NOMO-1 (cell line): ENCODE results near the gene F5.
A peak's percentile ranks its signal among the peaks of the same experiment; 100 is the strongest.

Source experiments
- DNase-seq, 2 experiments: peaks; one replicate each; lab custom pipeline; 2025; ENCODE audit not compliant: unreplicated experiment in 2 of 2; lab: John Stamatoyannopoulos, UW

The F5 gene

DNA sequence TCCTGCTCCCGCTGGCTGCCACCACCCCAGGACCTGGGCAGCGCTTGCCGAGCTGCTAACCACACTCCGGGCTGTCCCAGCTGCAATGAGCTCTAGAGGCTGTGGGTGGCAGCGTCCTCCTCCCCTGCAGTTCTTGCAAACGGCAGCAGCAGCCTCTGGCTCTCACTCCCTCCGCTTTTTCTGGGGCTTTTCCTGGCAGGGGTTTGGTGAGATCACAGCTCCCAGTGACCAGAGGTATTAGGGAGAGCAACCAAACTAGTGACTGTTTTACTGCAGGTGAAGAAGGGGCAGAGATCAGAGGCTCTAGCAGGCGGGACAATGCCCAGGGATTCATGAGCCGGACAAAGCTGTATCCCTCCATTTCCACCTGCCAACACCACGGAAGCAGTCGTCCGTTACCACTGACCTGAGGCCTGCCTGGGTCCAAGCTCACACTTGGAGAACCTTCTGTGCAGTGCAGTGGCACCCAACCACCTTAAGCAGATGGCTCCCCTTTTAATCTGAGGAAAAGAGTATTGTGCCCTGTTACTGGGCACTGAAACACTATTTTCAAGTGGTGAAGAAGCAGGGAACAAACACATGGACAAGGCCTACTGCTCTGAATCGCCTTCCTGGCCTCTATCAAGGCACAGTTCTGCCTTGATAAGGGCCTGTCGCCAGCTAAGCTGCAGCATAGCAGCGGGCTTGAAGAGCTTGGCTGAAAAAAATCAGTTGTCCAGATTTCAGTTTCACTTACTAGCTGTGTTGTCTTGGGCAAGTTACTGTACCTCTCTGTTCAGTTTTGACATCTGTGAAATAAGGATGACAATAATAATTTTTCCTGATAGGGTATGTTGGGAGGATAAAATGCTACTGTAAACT lies at the start of gene F5:
F5 (minus strand) TSS at position 87 of the 861 bp plus-strand sequence. CDS start 95 bp downstream, outside the sequence.
- peak; percentile 40 to 64 for DNase-seq

DNA sequence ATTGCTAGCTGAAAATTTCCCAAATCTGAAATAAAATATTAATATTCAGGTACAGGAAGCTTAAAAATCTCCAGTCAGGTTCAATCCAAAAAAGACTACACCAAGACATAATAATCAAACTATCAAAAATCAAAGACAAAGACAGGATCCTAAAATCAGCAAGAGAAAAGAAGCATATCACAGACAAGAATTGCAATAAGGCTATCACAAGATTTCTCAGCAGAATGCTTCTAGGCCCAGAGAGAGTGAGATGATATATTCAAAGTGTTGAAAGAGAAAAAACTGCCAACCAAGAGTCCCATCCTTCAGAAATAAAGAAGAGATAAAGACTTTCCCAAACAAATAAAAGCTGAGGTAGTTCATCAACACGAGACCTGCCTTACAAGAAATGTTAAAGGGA lies 48.6 kb upstream of the F5 start:
- no peak for DNase-seq

DNA sequence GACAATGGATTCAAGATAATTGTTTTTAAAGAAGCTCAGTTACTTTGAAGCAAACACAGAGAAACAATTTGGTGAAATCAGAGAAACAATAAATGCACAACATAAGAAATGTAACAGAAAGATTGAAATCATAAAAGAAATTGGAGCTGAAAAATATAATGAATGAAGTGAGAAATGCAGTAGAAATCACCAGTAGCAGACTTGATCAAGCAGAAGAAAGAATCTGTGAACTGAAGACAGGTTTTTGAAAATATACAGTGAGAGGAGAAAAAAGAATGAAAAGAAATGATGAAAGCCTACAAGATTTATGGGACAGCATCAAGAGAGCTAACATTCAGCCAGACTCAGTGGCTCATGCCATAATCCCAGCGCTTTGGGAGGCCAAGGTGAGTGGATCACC lies 47.9 kb upstream of the F5 start:
- no peak for DNase-seq

DNA sequence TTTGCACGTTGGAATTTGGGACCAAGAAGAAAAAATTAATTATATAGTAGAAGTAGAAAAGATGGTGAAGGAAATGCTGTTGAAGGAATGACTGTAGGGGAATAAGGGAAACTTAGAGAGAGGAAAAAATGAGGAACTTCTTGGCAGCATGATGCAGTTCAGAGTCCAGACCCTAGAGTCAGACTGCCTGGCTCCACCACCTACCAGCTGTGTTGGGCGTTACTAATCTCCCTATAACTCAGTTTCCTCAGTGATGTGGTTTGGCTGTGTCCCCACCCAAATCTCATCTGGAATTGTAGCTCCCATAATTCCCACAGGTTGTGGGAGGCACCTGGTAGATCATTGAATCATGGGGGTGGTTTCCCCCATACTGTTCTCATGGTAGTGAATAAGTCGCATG lies 45.0 kb upstream of the F5 start:
- DNase-seq = no peak

DNA sequence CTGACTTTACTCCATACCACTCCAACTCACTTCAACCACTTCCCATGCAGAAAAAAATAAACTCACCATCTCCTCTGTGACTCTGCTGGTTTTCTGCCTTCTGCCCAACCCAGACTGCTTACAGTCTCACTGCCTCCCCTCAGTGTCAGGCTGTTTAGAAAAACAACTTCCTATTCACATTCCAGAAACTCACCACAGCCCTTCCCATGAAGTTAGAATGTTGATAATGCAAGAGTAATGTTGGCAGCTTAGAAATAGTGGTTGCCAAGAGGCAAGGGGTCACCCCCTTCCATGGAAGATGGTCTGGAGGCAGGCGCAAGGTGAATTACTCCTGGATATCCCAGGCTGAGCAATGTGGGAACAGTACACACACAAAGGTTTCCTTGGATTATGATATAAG lies 43.7 kb upstream of the F5 start, which contains the start of gene SELP:
SELP (minus strand) TSS at position 119 of the 400 bp plus-strand sequence; CDS start at position 69, 50 bp downstream.
- no peak for DNase-seq

DNA sequence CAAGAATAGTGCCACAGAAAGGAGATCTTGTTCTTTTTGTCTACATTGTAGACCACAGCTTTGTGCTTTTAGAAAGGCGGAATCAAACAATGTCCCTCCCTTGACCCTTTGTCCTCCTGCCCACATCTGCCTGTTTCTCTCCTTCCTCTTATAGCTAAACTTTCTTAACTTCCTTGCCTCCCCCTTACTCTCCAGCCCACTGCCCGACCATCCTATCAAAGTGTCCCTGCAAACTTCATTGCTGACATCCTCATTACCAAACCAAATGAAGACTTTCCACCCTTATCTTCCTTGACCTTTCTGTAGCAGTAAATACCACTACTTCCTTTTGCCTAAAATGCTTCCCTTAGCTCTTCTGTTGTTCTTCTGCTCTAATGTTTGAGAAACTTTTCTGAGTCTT lies 38.6 kb upstream of the F5 start:
- no peak for DNase-seq

DNA sequence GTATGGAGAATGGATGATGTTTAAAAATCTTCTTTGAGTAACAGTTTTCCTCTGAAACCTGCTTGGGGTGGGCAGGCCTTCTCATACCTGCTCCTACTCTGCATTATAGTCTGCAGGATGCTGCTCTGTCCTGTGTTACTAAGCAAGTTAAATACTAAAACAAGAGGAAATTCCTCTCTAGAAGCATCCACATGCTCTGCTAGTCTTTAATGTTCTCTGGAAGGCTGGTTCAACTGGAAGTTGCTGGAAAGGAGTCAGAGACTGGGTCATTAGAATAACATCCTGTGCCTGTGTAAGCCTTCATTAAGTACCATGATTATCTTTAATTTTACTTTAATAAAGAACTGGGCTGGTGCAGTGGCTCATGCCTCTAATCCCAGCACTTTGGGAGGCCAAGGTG lies 37.8 kb upstream of the F5 start:
- no peak for DNase-seq

DNA sequence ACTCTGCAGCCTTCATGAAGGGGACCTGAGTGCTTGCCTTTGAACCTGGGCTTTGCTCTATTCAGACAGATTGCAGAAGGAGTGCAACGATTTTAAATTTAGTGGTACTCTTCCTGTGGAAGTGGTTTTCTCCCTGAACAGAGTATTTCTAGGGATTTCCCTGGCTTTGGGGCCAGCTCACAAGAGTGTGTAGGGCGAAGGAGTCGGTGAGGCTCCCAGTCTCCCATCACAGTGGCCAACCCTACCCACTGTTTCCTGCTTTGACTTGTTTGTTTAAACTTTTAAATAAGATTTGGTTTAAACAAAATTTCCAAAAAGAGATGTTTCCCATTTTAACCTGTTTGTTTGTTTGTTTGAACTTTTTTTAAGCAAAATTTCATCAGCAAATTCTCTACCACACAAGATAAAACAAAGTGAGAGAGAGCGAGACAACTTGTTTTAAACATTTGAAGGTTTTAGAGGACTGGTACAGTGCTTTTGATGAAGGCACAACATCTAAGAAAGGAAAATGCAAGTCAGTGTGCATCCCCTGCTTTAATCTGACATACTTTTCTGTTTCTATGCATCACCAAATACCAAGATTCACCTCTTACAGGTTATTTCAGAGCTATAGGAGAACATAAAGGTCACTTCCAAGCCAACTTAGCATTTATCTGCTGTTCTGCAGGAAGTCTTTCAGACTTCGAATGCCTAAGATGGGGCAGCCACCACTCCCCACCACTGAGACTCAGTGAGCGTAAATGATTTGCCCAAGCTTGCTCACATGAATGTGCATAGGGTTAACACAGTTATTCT lies 37.0 kb upstream of the F5 start:
- no peak for DNase-seq

DNA sequence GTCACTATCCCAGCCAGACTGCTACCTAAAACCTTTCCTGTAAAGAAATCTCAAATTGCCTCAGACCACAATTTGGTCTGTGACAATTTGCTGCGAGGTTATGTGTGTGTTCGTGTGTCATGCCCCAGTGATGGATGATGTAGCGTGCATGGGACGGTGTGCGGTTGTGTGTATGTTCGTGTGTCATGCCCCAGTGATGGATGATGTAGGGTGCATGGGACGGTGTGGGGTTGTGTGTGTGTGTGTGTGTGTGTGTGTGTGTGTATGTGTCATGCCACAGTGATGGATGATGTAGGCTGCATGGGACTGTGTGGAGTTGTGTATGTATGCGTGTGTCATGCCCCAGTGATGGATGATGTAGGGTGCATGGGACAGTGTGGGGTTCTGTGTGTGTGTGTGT lies 34.3 kb upstream of the F5 start:
- no peak for DNase-seq

DNA sequence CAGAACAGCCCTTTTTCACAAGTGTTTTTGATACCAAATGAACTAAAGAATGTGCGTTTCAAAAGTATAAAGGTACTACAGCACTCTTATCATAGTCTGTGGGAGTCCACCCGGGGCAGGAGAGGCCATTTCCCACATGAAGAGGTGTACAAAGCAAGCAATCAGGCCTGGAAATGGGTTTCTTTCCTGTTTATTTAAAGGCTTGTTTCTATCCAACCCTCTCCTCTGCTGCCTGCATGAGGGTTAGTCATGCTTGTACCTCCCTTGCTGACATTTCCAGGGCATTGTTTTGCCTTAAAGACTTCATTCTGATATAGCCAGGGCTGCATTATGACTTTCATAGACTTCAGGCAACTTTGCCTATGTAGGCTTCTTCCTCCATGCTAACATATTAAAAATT lies 32.1 kb upstream of the F5 start:
- DNase-seq = no peak

DNA sequence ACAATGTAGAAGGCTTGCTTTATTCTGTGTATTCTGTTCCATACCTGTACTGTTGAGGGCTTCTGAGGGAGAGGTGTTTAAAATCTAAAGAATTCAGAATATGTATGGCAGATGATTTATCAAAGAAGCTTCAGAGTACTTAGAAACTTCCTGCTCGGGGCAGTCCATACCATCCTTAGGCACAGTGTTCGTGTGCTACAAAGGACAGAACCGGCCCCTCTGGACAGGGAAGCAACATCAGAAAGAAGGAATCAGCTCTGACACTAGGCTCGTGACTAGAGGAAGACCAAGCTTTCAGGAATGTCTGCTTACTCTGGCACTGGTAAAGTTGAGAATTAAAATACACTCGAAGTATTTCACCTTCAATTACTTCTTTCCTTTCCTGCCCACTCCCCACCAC lies 29.5 kb upstream of the F5 start:
- no peak for DNase-seq

DNA sequence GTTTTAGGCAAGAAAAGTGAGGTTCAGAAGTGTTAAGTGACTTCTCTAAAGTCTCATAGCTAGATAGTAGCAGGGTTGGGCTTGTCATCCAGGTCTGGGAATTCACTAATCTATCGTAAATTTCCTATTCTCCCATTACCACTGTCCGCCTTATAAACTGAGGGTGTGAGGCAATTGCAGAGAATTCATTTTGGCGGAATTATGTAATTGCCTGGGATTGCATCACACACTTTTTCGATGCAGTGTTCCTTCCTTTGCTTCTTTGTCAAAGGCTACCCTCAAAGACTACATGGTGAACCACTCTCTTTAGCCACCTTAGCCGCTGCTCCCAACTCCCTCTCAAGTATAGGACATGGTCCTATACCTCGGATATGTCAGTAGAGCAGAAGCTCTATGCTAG lies 24.6 kb upstream of the F5 start:
- peak; percentile 12 to 29 for DNase-seq

DNA sequence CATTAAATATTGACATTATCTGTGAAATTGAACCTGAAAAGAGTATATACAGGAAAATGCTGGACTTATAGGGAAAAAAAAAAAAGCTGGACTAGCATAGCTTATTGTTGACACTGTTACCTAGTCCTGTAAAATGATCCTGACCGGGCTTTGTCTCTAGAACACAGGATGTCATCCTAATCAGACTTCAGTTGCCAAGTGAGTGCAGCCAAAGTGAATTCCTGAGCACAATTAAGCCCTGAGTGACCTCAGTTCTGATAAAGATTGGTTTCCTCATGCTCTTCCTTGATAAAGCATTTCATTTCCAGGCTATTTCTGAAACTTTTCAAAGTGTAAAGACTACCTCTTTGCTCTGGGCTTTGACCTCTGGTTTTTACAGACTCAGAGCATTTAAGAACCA lies 23.8 kb upstream of the F5 start:
- DNase-seq = no peak

DNA sequence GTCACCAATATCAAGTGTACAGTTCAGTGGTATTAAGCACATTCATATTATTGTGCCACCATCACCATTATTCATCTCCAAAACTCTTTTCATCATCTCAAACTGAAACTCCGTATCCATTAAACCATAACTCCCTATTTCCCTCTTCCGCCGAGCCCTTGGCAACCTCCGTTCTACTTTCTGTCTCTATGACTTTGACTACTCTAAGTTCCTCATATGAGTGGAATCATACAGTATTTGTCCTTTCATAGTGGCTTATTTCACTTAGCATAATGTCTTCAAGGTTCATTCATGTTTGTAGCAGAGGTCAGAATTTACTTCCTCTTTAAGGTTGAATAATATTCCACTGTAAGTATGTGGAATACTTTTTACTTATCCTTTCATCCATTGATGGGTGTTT lies 21.9 kb upstream of the F5 start:
- no peak for DNase-seq

DNA sequence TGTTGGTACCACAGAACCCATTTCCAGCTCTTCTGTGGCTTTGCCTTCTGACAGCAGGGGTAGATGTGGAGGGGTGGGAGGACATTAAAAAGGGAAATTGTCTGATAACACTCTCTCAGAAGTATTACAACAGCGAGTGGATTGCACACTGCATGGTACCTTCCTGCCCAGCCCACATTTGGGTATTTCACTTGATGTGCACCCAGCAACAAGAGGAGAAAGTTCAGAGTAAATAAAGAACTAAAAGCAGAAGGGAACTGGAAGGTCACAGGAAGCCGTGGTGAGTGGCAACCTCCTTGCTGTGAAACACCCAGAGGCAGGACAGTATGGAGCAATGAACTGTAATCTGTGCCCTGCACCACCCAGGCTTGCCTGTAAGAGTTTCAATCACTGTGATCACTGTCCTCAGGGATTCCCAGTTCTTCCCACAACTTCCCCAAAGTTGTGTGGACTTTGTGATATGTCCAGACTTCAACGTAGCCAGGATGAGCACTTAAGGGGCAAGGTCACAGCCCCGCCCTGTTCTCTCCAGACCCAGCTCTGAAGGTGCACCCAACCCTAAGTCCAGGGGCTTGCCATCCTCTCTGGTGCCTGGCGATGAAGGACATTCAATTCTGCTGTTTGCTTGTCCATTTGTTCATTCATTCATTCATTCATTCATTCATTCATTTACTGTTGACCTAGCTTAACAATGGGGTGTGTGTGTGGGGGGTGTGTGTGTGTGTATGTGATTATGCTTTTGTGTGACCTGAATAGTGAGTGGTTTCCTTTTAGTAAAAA lies 18.7 kb upstream of the F5 start:
- DNase-seq = peak; percentile 88 to 98

DNA sequence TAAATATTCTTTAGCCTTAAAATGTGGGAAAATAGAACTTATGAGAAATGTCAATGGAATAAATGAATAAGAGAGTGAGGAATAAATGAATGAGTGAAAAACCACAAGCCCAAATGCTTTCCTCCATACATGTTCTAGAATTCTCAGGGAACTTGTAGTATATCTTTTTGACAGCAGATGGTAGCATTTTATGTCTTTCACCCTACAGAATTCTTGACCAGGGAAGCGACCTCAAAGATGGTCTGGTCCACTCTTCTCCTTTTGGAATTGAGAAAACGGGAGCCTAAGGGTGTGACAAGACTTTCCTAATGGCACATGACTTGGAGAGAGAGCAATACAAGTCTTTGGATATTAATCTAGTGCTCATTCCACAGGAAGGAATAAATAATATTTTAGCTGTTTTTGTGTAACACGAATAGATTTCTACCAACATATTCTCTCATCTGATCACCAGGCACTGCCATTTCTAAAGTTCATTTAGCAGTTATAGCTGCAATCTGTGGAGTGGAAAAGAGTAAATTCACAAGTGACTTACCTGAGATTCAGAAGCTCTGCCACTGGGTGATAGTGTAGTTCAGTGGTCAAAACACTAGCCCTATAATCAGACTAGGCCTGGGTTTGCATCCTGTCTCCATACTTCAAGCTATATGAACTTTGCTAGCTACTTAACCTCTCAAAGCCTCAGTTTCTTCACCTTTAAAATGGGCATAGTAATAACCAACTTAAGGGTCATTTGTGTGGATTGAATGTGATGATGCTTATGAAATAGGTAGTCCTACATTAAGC lies 15.0 kb upstream of the F5 start:
- peak in 1 of 2 experiments; percentile 6 for DNase-seq

DNA sequence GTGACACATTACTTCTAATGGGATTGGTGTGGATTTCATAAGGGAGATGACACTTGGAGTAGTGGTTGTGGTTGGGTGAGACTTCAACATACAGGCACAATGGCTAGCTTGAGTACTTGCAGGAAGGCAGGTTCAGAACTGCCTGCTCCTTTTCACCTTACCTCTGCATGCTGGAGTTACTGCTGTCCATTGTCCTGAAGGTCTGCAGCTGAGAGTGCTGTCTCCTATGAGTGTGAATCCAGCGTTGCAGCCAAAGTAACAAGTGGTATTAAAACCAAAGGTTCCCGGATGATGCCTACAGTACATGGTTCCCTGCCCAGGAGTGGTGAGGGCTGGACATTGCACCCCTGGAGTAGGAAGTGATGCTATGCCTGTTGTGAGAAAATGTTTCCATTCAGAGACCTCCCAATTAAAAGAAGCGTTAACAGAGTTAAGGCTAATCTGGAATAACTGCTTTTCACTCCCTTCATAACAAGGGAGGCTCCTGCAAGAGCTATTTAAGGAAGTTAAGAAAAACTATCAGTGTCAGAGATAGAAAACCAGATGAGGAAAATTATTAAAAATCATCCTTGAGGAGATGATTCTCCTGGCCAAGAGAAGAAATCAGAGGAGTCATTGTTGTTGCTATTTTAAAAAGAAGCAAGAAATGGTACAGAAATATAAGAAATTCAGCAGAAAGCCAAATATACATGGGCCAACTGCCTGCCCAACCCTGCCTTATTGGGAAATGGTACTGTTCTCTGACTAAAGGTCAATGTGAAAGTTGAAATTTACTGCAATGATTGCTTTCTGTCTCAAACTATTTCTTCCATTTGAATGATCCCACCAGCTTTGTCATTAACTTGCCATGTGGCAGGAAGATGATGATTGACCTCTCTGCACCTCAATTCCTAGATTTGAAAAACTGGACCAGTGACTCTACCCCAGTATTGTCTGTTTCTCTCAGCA lies 9.8 kb upstream of the F5 start:
- DNase-seq = no peak

DNA sequence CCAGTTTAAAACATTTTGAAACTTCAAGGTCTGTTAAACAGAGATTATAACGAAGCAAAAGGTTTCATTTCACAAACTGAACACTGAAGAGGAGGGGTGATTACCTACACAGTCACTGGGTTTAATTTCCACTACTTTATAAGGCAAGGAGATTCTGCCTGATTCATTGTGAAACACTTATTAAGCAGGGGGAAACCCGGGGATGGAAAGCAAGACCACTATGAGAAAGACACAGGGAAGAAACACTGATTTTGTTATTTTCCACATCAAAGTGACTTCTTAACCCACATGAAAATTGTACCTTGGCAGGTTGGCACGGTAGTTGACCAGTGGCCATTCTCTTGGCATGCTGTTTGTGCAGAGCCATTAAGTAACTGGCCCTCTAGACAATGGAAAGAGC lies 8.1 kb upstream of the F5 start:
- DNase-seq = no peak

DNA sequence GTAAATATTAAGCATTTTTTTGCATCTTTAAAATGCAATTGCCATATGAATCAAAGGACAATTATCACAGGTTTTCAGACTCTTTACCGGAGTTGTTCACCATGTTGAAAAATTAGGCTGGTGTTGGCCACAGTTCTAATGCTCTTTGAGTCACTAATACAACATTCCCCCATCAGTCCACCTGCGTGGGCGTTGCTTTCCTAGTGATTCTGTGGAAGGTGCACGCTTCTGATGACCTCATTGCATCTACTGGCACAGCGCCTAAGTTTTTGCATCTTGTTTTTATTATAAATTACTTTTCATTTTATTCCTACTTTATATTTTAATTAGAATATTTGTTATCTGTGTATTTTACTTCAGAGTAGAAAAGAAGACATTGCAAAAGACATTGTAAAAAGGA lies 4.7 kb upstream of the F5 start:
- DNase-seq = no peak
